Measurements from ENCODE around the gene C9orf50.

C9orf50 gene

GRCh38 chr9:129613520-129614175 is 7.3 kb downstream of the C9orf50 start:
- TF ChIP-seq POLR2A (IDR thresholded peaks at IDR 0.05; ENCODE audit: low read depth, low read length): no peak
- TF ChIP-seq POLR2AphosphoS5 (IDR thresholded peaks at IDR 0.05; ENCODE audit: low read depth, low read length): no peak
- no peak for FAIRE-seq
- DNase-seq (ENCODE audit: insufficient read length): no peak

GRCh38 chr9:129612815-129613519 is 7.9 kb downstream of the C9orf50 start:
- no peak for DNase-seq (ENCODE audit: insufficient read length)
- TF ChIP-seq POLR2A (IDR thresholded peaks at IDR 0.05; ENCODE audit: low read depth, low read length): no peak
- TF ChIP-seq POLR2AphosphoS5 (IDR thresholded peaks at IDR 0.05; ENCODE audit: low read depth, low read length): no peak
- TF ChIP-seq TAF1 (IDR thresholded peaks at IDR 0.05; ENCODE audit: borderline replicate concordance, low read depth, low read length): no peak
- no peak for FAIRE-seq

- no peak for DNase-seq (ENCODE audit: insufficient read length)
- TF ChIP-seq POLR2A (IDR thresholded peaks at IDR 0.05; ENCODE audit: low read depth, low read length) (no peak), TAF1 (IDR thresholded peaks at IDR 0.05; ENCODE audit: borderline replicate concordance, low read depth, low read length) (no peak), POLR2AphosphoS5 (IDR thresholded peaks at IDR 0.05; ENCODE audit: low read depth, low read length) (no peak)
- no peak for FAIRE-seq
Observed at GRCh38 chr9:129612123-129612522, 8.8 kb downstream of the C9orf50 start.

GRCh38 chr9:129611307-129611800 is 9.5 kb downstream of the C9orf50 start:
- no peak for DNase-seq (ENCODE audit: insufficient read length)
- no peak for FAIRE-seq
- TF ChIP-seq TAF1 (IDR thresholded peaks at IDR 0.05; ENCODE audit: borderline replicate concordance, low read depth, low read length) (no peak), POLR2A (IDR thresholded peaks at IDR 0.05; ENCODE audit: low read depth, low read length) (no peak), POLR2AphosphoS5 (IDR thresholded peaks at IDR 0.05; ENCODE audit: low read depth, low read length) (no peak)

GRCh38 chr9:129610473-129611306 is 10.2 kb downstream of the C9orf50 start:
- no peak for TF ChIP-seq POLR2A (IDR thresholded peaks at IDR 0.05; ENCODE audit: low read depth, low read length)
- TF ChIP-seq TAF1 (IDR thresholded peaks at IDR 0.05; ENCODE audit: borderline replicate concordance, low read depth, low read length): no peak
- TF ChIP-seq POLR2AphosphoS5 (IDR thresholded peaks at IDR 0.05; ENCODE audit: low read depth, low read length): no peak
- DNase-seq (ENCODE audit: insufficient read length) (peak; percentile 86), FAIRE-seq (peak; percentile 84)

- FAIRE-seq (no peak), DNase-seq (ENCODE audit: insufficient read length) (no peak)
- TF ChIP-seq POLR2AphosphoS5 (IDR thresholded peaks at IDR 0.05; ENCODE audit: low read depth, low read length) (no peak), TAF1 (IDR thresholded peaks at IDR 0.05; ENCODE audit: borderline replicate concordance, low read depth, low read length) (no peak), POLR2A (IDR thresholded peaks at IDR 0.05; ENCODE audit: low read depth, low read length) (no peak)
Observed at GRCh38 chr9:129610213-129610472, 10.8 kb downstream of the C9orf50 start.

- DNase-seq (ENCODE audit: insufficient read length) (peak; percentile 70), FAIRE-seq (no peak)
- TF ChIP-seq TAF1 (IDR thresholded peaks at IDR 0.05; ENCODE audit: borderline replicate concordance, low read depth, low read length): no peak
- TF ChIP-seq POLR2A (IDR thresholded peaks at IDR 0.05; ENCODE audit: low read depth, low read length): no peak
- TF ChIP-seq POLR2AphosphoS5 (IDR thresholded peaks at IDR 0.05; ENCODE audit: low read depth, low read length): no peak
Observed at GRCh38 chr9:129609486-129610212, 11.3 kb downstream of the C9orf50 start.

GRCh38 chr9:129608561-129609481 is 12.1 kb downstream of the C9orf50 start:
- TF ChIP-seq POLR2AphosphoS5 (IDR thresholded peaks at IDR 0.05; ENCODE audit: low read depth, low read length) (no peak), TAF1 (IDR thresholded peaks at IDR 0.05; ENCODE audit: borderline replicate concordance, low read depth, low read length) (no peak), POLR2A (IDR thresholded peaks at IDR 0.05; ENCODE audit: low read depth, low read length) (no peak)
- FAIRE-seq (no peak), DNase-seq (ENCODE audit: insufficient read length) (no peak)

GRCh38 chr9:129607027-129607387 is 13.9 kb downstream of the C9orf50 start:
- TF ChIP-seq POLR2AphosphoS5 (IDR thresholded peaks at IDR 0.05; ENCODE audit: low read depth, low read length): no peak
- TF ChIP-seq TAF1 (IDR thresholded peaks at IDR 0.05; ENCODE audit: borderline replicate concordance, low read depth, low read length): no peak
- no peak for TF ChIP-seq POLR2A (IDR thresholded peaks at IDR 0.05; ENCODE audit: low read depth, low read length)
- DNase-seq (ENCODE audit: insufficient read length) (no peak), FAIRE-seq (no peak)
